Dendritic cell treated with granulocyte-macrophage colony-stimulating factor and Interleukin-4, amounts not matched to agents 40 ng/mL and 50 ng/mL, for 4 days (primary cell): ENCODE measurements around the gene CCDC158.
"Not testable (repeated sequence)": the region's sequence is repeated elsewhere in the genome, so short reads cannot be mapped to it uniquely, and the experiment has no call there.

ENCODE experiments used
- H3K27ac Mint-ChIP-seq: one replicate; pipeline ENCODE4 v1.8.0; 2022; ENCODE audit warnings: mild to moderate bottlenecking, mixed read lengths
- H3K27me3 Mint-ChIP-seq: one replicate; pipeline ENCODE4 v1.8.0; 2022; ENCODE audit warnings: mild to moderate bottlenecking, mixed read lengths
- H3K36me3 Mint-ChIP-seq: one replicate; pipeline ENCODE4 v1.8.0; 2022; ENCODE audit warnings: low read depth, mixed read lengths
- H3K4me1 Mint-ChIP-seq: one replicate; pipeline ENCODE4 v1.8.0; 2022; ENCODE audit warnings: low read depth, mixed read lengths
- H3K4me3 Mint-ChIP-seq: one replicate; pipeline ENCODE4 v1.8.0; 2022; ENCODE audit warnings: mild to moderate bottlenecking, moderate library complexity, mixed read lengths
- H3K9me3 Mint-ChIP-seq: one replicate; pipeline ENCODE4 v1.8.0; 2022; ENCODE audit warnings: mixed read lengths
- intact Hi-C: fragments of 100-400 bp; cut with micrococcal nuclease; formaldehyde crosslinking; loops from one replicate; pipeline ENCODE4 v1.15.0; 2022

The CCDC158 gene

GRCh38 chr4:76420762-76421581 is at the start of gene CCDC158:
CCDC158 (minus strand) TSS chr4:76421141; CDS start chr4:76403207, 17,934 bp downstream.
- H3K9me3 Mint-ChIP-seq, result no peaks in the 10 kb centered on the region
- H3K4me3 Mint-ChIP-seq, result peak within 1 kb of the TSS; percentile 64
- no peak within 1 kb of the TSS for H3K27ac Mint-ChIP-seq
- H3K4me1 Mint-ChIP-seq, result peaks cover 16% of the 10 kb centered on the region
- peaks cover 33% of the 10 kb centered on the region for H3K27me3 Mint-ChIP-seq
- intact Hi-C loops, result no loop called here
- H3K36me3 Mint-ChIP-seq, result no peaks in the 10 kb centered on the region

DNA sequence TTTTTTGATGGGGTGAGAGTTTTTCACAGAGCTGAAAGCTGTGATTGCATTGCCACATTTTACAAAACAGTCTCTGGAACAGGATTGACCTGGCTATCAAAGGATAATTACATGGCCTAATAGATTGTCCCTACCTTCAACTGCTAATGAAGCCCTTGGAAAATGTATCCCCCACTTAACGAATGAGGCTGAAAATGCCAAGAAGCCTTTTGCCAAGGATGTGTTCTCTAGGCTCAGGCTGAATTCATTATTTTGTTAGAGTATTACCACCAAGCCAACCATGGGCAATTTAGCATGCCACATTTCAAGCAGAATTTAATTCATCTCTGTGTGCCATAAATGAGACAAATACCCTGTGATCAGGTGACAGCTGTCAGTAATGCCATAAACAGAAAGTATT is 49.6 kb upstream of the CCDC158 start:
- no peaks in the 10 kb centered on the region for H3K9me3 Mint-ChIP-seq
- no peaks in the 10 kb centered on the region for H3K4me1 Mint-ChIP-seq
- H3K27ac Mint-ChIP-seq, result no peak overlapping the region
- H3K4me3 Mint-ChIP-seq, result no peak overlapping the region
- no peaks in the 10 kb centered on the region for H3K36me3 Mint-ChIP-seq
- H3K27me3 Mint-ChIP-seq, result no peaks in the 10 kb centered on the region
- intact Hi-C loops, result no loop called here

DNA sequence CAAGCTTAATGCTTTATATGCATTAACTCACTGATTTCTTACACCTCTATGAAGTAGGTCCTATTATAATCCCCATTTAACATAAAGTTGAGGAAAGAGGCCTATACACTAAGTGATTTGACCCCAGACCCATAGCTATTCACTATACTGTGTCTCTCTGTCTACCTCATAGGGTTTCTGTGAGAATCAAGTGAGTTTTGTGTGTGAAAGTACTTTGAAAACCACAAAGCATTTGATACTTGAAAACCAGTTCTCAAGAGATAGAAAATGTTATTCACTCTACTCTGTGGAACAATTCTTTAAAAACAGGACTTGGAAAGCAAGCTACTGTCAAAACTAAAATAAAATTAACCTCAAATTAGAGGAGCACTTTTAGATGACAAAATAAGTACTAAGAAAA is 49.1 kb upstream of the CCDC158 start:
- Mint-ChIP-seq H3K27me3 (no peaks in the 10 kb centered on the region), H3K9me3 (no peaks in the 10 kb centered on the region), H3K36me3 (no peaks in the 10 kb centered on the region), H3K4me3 (no peak overlapping the region), H3K27ac (no peak overlapping the region), H3K4me1 (no peaks in the 10 kb centered on the region)
- intact Hi-C loops, result no loop called here

DNA sequence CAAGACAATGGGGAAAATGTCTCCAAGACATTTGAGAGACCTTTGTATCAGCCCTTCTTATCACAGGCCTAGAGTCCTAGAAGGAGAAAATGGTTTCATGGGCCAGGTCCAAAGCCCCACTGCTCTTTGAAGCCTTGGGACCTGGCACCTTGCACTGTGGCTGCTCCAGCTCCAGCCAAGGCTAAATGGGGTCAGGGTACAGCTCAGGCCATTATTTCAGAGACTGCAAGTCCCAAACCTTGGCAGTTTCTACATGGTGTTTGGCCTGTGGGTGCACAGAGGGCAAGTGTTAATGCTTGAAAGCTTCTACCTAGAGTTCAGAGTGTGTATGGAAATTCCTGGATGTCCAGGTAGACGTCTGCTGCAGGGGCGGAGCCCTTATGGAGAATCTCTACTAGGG is 42.6 kb upstream of the CCDC158 start:
- no peaks in the 10 kb centered on the region for H3K4me1 Mint-ChIP-seq
- intact Hi-C loops, result no loop called here
- no peaks in the 10 kb centered on the region for H3K27me3 Mint-ChIP-seq
- no peaks in the 10 kb centered on the region for H3K36me3 Mint-ChIP-seq
- no peak overlapping the region for H3K4me3 Mint-ChIP-seq
- no peak overlapping the region for H3K27ac Mint-ChIP-seq
- peaks cover 26% of the 10 kb centered on the region for H3K9me3 Mint-ChIP-seq

DNA sequence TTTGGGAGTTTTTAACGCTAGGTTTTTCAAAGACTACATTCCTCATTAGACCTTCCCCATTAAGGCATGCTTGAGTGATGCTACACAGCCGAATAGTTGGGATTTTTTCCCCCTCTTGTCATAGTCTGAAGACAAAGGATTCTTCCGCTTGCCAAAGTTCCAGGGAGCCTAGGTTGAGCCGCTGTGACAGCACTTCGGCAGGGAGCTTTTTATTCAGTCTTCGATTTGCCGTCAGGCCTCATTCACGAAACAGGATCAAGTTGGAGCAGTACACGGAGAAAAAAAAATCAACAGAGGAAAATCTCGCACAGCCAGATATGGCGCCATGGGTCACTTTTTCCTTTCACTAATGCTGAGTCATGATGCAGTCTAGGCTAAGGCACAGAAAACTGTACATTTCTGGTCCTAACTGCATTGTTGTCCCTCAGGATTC is 38.4 kb upstream of the CCDC158 start:
- Mint-ChIP-seq H3K27me3 (no peaks in the 10 kb centered on the region), H3K27ac (no peak overlapping the region), H3K4me1 (no peaks in the 10 kb centered on the region), H3K9me3 (peaks cover 21% of the 10 kb centered on the region), H3K4me3 (no peak overlapping the region), H3K36me3 (no peaks in the 10 kb centered on the region)
- intact Hi-C loops, result no loop called here

GRCh38 chr4:76458825-76459224 is 37.9 kb upstream of the CCDC158 start:
- Mint-ChIP-seq H3K4me1 (no peaks in the 10 kb centered on the region), H3K4me3 (no peak overlapping the region), H3K9me3 (peaks cover 17% of the 10 kb centered on the region), H3K27me3 (no peaks in the 10 kb centered on the region), H3K36me3 (no peaks in the 10 kb centered on the region), H3K27ac (no peak overlapping the region)
- intact Hi-C loops, result no loop called here

GRCh38 chr4:76458297-76458696 is 37.4 kb upstream of the CCDC158 start:
- no peaks in the 10 kb centered on the region for H3K4me1 Mint-ChIP-seq
- intact Hi-C loops, result no loop called here
- H3K27ac Mint-ChIP-seq, result no peak overlapping the region
- H3K36me3 Mint-ChIP-seq, result no peaks in the 10 kb centered on the region
- H3K4me3 Mint-ChIP-seq, result no peak overlapping the region
- no peaks in the 10 kb centered on the region for H3K27me3 Mint-ChIP-seq
- peaks cover 11% of the 10 kb centered on the region for H3K9me3 Mint-ChIP-seq

GRCh38 chr4:76457885-76458284 is 36.9 kb upstream of the CCDC158 start:
- no peaks in the 10 kb centered on the region for H3K36me3 Mint-ChIP-seq
- H3K27me3 Mint-ChIP-seq, result no peaks in the 10 kb centered on the region
- no peaks in the 10 kb centered on the region for H3K4me1 Mint-ChIP-seq
- no peak overlapping the region for H3K4me3 Mint-ChIP-seq
- H3K9me3 Mint-ChIP-seq, result peaks cover 7% of the 10 kb centered on the region
- intact Hi-C loops, result no loop called here
- no peak overlapping the region for H3K27ac Mint-ChIP-seq

DNA sequence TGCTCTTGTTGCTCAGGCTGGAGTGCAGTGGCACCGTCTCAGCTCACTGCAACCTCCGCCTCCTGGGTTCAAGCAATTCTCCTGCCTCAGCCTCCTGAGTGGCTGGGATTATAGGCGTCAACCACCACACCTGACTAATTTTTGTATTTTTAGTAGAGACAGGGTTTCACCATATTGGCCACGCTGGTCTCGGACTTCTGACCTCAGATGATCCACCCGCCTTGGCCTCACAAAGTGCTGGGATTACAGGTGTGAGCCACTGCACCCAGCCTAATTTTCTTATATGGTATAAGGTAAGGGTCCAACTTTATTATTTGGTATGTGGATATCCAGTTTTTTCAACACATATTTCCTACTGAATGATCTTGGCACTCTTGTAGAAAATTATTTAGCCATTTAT is 33.1 kb upstream of the CCDC158 start:
- H3K27me3 Mint-ChIP-seq, intact Hi-C loops, H3K4me1 Mint-ChIP-seq: not testable (repeated sequence)

GRCh38 chr4:76453232-76453631 is 32.3 kb upstream of the CCDC158 start:
- H3K4me1 Mint-ChIP-seq, result no peaks in the 10 kb centered on the region
- no peak overlapping the region for H3K4me3 Mint-ChIP-seq
- intact Hi-C loops, result no loop called here
- no peak overlapping the region for H3K27ac Mint-ChIP-seq
- no peaks in the 10 kb centered on the region for H3K9me3 Mint-ChIP-seq
- H3K27me3 Mint-ChIP-seq, result no peaks in the 10 kb centered on the region
- no peaks in the 10 kb centered on the region for H3K36me3 Mint-ChIP-seq

More for the DNA sequence above, 33.1 kb upstream of the CCDC158 start:
- H3K36me3 Mint-ChIP-seq, H3K9me3 Mint-ChIP-seq, H3K27ac Mint-ChIP-seq, H3K4me3 Mint-ChIP-seq: not testable (repeated sequence)

GRCh38 chr4:76449833-76450232 is 28.9 kb upstream of the CCDC158 start:
- H3K27ac Mint-ChIP-seq, result no peak overlapping the region
- H3K27me3 Mint-ChIP-seq, result no peaks in the 10 kb centered on the region
- no peaks in the 10 kb centered on the region for H3K4me1 Mint-ChIP-seq
- H3K4me3 Mint-ChIP-seq, result no peak overlapping the region
- intact Hi-C loops, result no loop called here
- H3K36me3 Mint-ChIP-seq, result no peaks in the 10 kb centered on the region
- no peaks in the 10 kb centered on the region for H3K9me3 Mint-ChIP-seq

DNA sequence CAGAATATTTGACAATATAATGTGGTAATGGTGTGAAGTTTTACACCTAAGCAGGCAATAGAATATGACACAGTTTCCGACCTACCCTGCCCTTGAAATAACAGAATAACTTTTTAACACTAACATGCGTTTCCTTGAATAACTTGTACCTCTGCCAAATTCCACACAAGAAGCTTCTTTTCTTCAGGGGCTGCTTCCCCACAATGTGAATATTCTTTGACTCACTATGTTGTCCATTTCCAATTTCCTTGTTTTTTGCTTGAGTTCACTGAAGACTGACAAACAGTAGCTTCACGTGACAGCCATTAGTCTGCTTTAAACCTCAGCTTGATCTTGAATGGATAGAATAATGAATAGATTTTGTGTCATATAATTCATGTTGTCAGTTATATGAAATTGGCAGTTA is 28.4 kb upstream of the CCDC158 start:
- Mint-ChIP-seq H3K4me1 (no peaks in the 10 kb centered on the region), H3K4me3 (no peak overlapping the region), H3K27ac (no peak overlapping the region), H3K27me3 (no peaks in the 10 kb centered on the region), H3K9me3 (no peaks in the 10 kb centered on the region), H3K36me3 (no peaks in the 10 kb centered on the region)
- intact Hi-C loops, result no loop called here

DNA sequence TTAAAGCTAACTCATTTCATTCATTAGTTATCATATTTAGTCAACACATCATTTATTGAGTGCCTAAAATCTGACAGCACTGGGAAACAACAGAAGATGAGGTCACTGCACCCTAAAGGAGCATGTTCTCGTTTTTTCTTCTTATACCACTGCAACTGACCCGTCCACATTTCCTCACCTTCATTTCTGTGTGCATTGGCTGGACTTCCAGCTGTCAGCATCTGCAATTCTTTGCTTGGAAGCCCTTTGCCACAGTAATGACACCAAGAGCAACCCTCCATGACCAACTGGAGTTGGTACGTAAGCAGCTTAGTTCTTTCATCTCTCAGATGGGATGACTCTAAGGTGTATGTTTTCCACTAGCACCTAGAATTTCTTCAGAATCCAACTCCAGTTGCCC is 27.3 kb upstream of the CCDC158 start:
- no peak overlapping the region for H3K4me3 Mint-ChIP-seq
- H3K36me3 Mint-ChIP-seq, result no peaks in the 10 kb centered on the region
- H3K27me3 Mint-ChIP-seq, result no peaks in the 10 kb centered on the region
- H3K4me1 Mint-ChIP-seq, result no peaks in the 10 kb centered on the region
- no peaks in the 10 kb centered on the region for H3K9me3 Mint-ChIP-seq
- no peak overlapping the region for H3K27ac Mint-ChIP-seq
- intact Hi-C loops, result no loop called here

DNA sequence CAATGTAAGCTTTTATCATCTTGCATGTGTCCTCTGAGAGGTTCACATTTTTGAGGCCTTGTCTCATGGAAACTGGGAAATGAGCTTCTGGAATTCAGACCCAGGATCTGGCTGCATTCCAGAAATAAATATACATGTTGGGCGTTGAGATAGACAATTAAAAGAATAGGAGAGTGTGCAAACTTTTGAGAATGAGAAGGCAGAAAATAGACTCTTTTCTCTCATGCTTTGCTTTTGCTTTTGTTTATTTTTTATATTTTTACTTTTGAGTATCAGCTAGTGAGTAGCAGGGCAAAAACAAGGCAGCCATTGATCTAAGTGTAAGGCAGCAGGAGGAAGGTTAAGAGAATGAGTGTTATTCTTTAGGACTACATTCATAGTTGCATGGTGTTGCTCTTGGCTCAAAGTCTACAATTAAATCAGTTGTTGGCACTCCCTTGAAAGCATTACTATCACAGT is 26.5 kb upstream of the CCDC158 start:
- no peaks in the 10 kb centered on the region for H3K36me3 Mint-ChIP-seq
- intact Hi-C loops, result no loop called here
- no peaks in the 10 kb centered on the region for H3K27me3 Mint-ChIP-seq

GRCh38 chr4:76445911-76446310 is 25.0 kb upstream of the CCDC158 start:
- Mint-ChIP-seq H3K4me3 (no peak overlapping the region), H3K27ac (no peak overlapping the region), H3K9me3 (no peaks in the 10 kb centered on the region), H3K4me1 (no peaks in the 10 kb centered on the region), H3K36me3 (no peaks in the 10 kb centered on the region), H3K27me3 (no peaks in the 10 kb centered on the region)
- intact Hi-C loops, result no loop called here

More for the DNA sequence above, 26.5 kb upstream of the CCDC158 start:
- no peaks in the 10 kb centered on the region for H3K9me3 Mint-ChIP-seq
- H3K4me1 Mint-ChIP-seq, result no peaks in the 10 kb centered on the region
- H3K27ac Mint-ChIP-seq, result no peak overlapping the region
- no peak overlapping the region for H3K4me3 Mint-ChIP-seq
